Measurements from ENCODE around the gene P2RX5.

Gene P2RX5

GRCh38 chr17:3656353-3656752, 39.6 kb downstream of the P2RX5 start:
- DNase-seq (ENCODE audit: low read depth in 1 of 2, low spot score in 1 of 2): no peak
- in situ Hi-C loops (cut with HindIII; ENCODE audit: low pct_unique_long_range_greater_than_20kb, low sequenced_read_pairs): no loop called here
- no peak for TF ChIP-seq JUND (IDR thresholded peaks at IDR 0.05; ENCODE audit: low read depth)

- in situ Hi-C loops (cut with HindIII; ENCODE audit: low pct_unique_long_range_greater_than_20kb, low sequenced_read_pairs): no loop called here
- no peak for TF ChIP-seq JUND (IDR thresholded peaks at IDR 0.05; ENCODE audit: low read depth)
- DNase-seq (ENCODE audit: low read depth in 1 of 2, low spot score in 1 of 2): no peak
These were observed 40.2 kb downstream of the P2RX5 start for GRCh38 chr17:3655766-3656165.

GRCh38 chr17:3647769-3648555, 48.0 kb downstream of the P2RX5 start:
- no peak for TF ChIP-seq JUND (IDR thresholded peaks at IDR 0.05; ENCODE audit: low read depth)
- DNase-seq (ENCODE audit: low read depth in 1 of 2, low spot score in 1 of 2): peak; percentile 38 to 73
- in situ Hi-C loops (cut with HindIII; ENCODE audit: low pct_unique_long_range_greater_than_20kb, low sequenced_read_pairs): no loop called here

- TF ChIP-seq JUND (IDR thresholded peaks at IDR 0.05; ENCODE audit: low read depth): no peak
- DNase-seq (ENCODE audit: low read depth in 1 of 2, low spot score in 1 of 2): no peak
- in situ Hi-C loops (cut with HindIII; ENCODE audit: low pct_unique_long_range_greater_than_20kb, low sequenced_read_pairs): no loop called here
These were observed 48.7 kb downstream of the P2RX5 start for GRCh38 chr17:3647251-3647650.

DNA sequence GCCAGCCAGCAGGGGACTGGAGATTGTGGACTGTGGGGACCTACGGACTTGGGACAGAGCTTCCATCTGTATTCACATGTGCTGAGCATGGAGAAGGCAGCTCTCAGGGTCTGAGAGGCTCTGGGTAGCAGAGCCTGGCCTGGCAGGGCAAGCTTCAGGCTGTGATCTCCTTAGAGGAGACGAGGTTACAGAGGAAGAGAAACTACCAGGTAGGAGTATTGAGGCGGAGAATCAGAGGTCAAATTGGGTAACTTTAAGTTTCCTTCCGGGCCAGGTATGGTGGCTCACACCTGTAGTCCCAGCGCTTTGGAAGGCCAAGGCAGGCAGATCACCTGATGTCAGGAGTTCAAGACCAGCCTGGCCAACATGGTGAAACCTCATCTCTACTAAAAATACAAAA, 50.6 kb downstream of the P2RX5 start:
- in situ Hi-C loops (cut with HindIII; ENCODE audit: low pct_unique_long_range_greater_than_20kb, low sequenced_read_pairs): no loop called here
- no peak for DNase-seq (ENCODE audit: low read depth in 1 of 2, low spot score in 1 of 2)
- TF ChIP-seq JUND (IDR thresholded peaks at IDR 0.05; ENCODE audit: low read depth): no peak

- no peak for DNase-seq (ENCODE audit: low read depth in 1 of 2, low spot score in 1 of 2)
- no peak for TF ChIP-seq JUND (IDR thresholded peaks at IDR 0.05; ENCODE audit: low read depth)
- in situ Hi-C loops (cut with HindIII; ENCODE audit: low pct_unique_long_range_greater_than_20kb, low sequenced_read_pairs): no loop called here
These were observed 52.0 kb downstream of the P2RX5 start for GRCh38 chr17:3643889-3644349.

DNA sequence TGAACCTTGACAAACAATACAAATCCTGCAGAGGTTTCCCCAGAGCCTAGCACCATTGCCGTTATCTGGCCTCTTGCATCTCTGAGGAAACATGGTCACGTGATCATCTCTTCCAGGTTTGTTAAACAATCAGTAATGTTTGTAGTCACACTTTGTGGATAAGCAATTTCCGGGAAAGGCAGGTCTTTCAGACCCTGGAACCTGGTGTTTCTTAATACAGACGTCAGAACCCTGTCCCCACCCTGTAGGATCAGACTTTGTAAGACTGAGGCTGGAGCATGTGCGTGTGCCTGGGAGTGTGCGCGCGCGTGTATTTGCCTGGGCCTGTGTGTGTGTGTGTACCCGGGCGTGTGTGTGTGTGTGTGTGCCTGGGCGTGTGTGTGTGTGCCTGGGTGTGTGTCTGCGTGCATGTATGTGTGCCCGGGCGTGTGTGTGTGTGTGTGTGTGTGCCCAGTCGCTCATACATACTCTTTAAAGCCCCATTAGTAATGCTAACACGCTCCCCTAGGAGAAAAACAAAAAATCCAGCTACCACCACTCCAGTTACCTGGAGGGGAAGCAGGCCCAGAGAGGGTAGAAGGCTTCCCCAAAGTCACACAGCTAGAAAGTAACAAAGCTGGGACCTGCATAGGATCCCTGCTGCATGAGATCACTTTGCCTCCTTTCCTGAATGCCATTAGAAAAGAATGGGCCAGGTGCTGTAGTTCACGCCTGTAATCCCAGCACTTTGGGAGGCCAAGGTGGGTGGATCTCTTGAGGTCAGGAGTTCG, 54.1 kb downstream of the P2RX5 start:
- no peak for TF ChIP-seq JUND (IDR thresholded peaks at IDR 0.05; ENCODE audit: low read depth)
- DNase-seq (ENCODE audit: low read depth in 1 of 2, low spot score in 1 of 2): peak; percentile 32 to 57
- in situ Hi-C loops (cut with HindIII; ENCODE audit: low pct_unique_long_range_greater_than_20kb, low sequenced_read_pairs): no loop called here

- in situ Hi-C loops (cut with HindIII; ENCODE audit: low pct_unique_long_range_greater_than_20kb, low sequenced_read_pairs): no loop called here
- no peak for TF ChIP-seq JUND (IDR thresholded peaks at IDR 0.05; ENCODE audit: low read depth)
- DNase-seq (ENCODE audit: low read depth in 1 of 2, low spot score in 1 of 2): no peak
These were observed 54.9 kb downstream of the P2RX5 start for GRCh38 chr17:3641014-3641413.

- TF ChIP-seq JUND (IDR thresholded peaks at IDR 0.05; ENCODE audit: low read depth): no peak
- in situ Hi-C loops (cut with HindIII; ENCODE audit: low pct_unique_long_range_greater_than_20kb, low sequenced_read_pairs): no loop called here
- no peak for DNase-seq (ENCODE audit: low read depth in 1 of 2, low spot score in 1 of 2)
These were observed 55.9 kb downstream of the P2RX5 start for GRCh38 chr17:3639981-3640596.

DNA sequence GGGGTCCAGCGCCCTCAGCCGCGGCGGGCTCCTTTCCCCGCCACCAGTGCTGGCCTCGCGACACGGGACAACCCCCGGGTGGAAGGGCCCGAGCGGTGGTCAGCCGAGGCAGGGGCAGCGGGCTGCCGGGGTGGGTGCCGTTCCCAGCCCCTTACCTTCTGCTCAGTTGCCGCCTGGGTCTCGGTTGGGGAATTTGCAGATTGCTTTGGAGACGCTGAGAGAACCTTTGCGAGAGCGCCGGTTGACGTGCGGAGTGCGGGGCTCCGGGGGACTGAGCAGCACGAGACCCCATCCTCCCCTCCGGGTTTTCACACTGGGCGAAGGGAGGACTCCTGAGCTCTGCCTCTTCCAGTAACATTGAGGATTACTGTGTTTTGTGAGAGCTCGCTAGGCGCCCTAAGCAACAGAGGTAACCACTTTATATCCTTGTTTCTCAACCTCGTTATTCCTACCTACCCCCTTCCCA, 59.0 kb downstream of the P2RX5 start:
- no peak for TF ChIP-seq JUND (IDR thresholded peaks at IDR 0.05; ENCODE audit: low read depth)
- no peak for DNase-seq (ENCODE audit: low read depth in 1 of 2, low spot score in 1 of 2)
- in situ Hi-C loops (cut with HindIII; ENCODE audit: low pct_unique_long_range_greater_than_20kb, low sequenced_read_pairs): no loop called here

GRCh38 chr17:3636154-3636907, 59.6 kb downstream of the P2RX5 start, which contains the start of the genes CTNS and SHPK:
Gene CTNS, plus strand, starts transcription at chr17:3636760. Its CDS starts 3,447 bp downstream, at chr17:3640207.
Gene SHPK, minus strand, starts transcription at chr17:3636250. Its CDS starts 31 bp downstream, at chr17:3636219.
- no peak for TF ChIP-seq JUND (IDR thresholded peaks at IDR 0.05; ENCODE audit: low read depth)
- in situ Hi-C loops (cut with HindIII; ENCODE audit: low pct_unique_long_range_greater_than_20kb, low sequenced_read_pairs): no loop called here
- peak; percentile 95 to 96 for DNase-seq (ENCODE audit: low read depth in 1 of 2, low spot score in 1 of 2)

Data from T47D (cell line).